ENCODE data around the gene LRP1.

Gene LRP1

DNA sequence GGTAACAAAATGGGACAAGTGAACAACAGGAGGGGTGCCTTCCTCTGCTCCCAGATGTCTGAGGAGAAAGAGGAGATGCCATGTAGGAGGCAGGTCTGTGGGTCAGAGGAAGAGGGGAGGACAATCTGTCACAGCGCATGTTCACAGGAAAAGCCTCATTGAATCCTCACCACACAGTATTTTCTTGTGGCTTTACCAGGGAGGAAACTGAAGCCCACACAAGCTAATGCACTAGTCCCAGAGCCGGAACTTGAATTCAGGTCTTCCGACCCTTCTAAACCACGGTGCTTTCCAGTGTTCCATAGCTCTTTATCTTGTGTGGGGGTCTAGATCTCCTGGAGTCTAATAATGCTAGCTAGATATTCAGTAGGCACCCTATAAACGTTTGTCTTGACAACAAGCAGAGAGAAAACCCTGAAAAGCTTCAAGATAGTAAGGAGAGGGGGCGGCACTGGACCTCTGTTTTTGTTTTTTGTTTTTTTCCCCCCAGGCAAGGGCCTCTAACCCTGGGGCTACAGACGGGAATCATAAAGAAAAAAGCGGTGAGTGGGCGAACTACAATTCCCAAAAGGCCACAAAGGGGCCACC, 100.9 kb downstream of the LRP1 start:
- peak; percentile 55 for DNase-seq

DNA sequence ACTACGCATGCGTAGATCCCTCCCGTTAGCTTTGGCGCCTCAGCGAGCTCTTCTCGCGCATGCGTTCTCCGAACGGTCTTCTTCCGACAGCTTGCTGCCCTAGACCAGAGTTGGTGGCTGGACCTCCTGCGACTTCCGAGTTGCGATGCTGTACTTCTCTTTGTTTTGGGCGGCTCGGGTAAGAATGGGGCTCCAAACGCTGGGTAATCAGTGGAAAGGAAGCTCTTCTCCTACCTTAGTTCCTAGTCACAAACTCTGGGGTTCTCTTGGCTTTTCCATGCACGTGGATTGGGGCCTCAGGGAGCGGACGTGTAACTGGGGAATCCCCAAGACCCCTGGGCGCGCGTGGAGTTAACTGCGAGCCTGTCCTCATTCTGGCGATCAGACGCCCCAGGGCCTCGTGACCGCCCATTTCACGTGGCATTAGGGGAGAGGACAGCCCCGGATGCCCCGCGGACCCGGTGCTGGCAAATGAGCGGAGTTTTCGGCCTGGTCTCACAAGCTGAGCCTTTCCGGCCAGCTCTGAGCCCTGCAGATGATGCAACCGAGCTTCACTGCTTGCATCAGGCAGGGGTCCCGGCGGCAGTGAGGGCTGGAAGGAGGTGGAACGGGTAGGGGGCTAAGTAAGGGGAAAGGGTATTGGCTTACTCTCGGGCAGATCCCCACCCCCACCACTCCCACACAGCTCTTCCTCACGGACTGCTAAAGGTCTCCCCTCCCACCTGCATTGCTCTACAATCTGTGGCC, 101.5 kb downstream of the LRP1 start, which contains the start of gene SHMT2:
SHMT2 (plus strand) TSS at position 78 of the 747 bp plus-strand sequence; CDS start at position 146, 68 bp downstream.
- peak; percentile 95 for DNase-seq

DNA sequence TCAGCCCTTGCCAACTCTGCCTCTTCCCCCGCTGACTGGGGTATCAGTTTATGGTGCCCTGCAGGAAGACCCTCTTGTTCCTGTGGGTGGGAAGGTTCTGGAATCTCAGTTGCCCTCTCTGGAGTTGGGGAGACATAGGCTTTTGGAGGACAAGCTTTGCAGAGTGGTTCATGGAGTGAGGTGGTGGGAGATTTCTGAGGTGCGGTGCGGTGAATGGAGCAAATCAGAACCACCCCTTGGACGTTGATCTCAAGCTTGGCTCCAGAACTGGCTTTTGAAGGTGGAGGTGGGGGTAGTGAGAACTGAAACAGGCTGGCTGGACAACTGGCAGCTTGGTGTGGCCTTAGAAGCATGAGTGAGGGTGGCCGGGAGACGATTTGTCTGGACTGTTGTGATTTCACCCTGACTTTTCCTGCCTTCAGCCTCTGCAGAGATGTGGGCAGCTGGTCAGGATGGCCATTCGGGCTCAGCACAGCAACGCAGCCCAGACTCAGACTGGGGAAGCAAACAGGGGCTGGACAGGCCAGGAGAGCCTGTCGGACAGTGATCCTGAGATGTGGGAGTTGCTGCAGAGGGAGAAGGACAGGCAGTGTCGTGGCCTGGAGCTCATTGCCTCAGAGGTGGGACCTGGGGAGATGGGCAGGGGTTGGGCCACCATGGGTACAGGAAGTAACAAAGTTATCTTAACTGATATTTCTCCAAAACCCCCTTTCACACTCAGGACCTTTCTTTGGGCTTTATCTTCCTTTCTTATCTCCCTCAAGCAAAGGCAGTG, 102.3 kb downstream of the LRP1 start:
- DNase-seq: no peak

- DNase-seq: no peak
These were observed 103.2 kb downstream of the LRP1 start for GRCh38 chr12:57231276-57232021.

DNA sequence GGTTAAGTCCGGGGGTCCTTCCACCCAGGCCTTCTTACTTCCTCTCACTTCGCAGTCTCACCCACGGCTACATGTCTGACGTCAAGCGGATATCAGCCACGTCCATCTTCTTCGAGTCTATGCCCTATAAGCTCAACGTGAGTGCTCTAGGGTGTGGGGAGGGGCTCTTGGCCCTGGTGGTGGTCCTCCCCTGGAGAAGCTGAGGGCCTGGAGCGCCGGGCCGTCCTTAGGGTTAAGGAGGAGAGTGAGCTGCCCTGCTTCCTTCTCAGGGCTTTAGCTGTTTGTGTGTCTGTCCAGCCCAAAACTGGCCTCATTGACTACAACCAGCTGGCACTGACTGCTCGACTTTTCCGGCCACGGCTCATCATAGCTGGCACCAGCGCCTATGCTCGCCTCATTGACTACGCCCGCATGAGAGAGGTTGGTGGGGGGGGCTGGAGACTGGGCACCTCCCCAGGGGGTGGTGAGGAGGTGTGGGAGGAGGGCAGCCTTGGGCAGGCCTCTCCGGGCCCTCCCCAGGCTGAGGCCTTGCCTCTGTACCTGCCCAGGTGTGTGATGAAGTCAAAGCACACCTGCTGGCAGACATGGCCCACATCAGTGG, 104.0 kb downstream of the LRP1 start:
- DNase-seq: no peak

DNA sequence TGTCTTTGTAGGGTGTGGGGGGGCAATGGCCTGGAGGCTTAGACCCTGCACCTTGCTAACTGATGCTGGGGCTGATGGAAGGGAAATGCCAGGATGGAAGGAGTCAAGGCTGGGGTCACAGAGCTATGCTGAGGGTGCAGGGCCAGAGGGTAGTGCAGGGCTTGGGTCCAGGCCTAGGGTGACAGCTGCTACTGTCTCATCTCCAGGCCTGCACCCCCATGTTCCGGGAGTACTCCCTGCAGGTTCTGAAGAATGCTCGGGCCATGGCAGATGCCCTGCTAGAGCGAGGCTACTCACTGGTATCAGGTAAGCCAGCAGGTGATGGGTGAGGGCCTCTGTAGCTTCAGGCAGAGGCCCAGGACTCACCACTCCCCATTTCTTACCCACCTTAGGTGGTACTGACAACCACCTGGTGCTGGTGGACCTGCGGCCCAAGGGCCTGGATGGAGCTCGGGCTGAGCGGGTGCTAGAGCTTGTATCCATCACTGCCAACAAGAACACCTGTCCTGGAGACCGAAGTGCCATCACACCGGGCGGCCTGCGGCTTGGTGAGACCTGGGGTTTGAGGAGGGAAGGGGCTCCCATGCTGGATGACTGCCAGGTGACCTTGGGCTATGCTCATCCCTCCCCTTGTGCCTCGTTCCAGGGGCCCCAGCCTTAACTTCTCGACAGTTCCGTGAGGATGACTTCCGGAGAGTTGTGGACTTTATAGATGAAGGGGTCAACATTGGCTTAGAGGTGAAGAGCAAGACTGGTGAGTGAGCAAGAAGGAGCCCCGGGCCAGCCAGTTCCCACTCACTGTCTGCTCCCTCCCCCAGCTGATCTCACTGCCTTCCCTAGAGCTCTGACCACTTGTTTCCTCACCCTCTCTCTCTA, 105.3 kb downstream of the LRP1 start:
- no peak for DNase-seq

DNA sequence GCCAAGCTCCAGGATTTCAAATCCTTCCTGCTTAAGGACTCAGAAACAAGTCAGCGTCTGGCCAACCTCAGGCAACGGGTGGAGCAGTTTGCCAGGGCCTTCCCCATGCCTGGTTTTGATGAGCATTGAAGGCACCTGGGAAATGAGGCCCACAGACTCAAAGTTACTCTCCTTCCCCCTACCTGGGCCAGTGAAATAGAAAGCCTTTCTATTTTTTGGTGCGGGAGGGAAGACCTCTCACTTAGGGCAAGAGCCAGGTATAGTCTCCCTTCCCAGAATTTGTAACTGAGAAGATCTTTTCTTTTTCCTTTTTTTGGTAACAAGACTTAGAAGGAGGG, 105.9 kb downstream of the LRP1 start:
- DNase-seq: no peak

GRCh38 chr12:57234571-57235016, 106.3 kb downstream of the LRP1 start:
- no peak for DNase-seq

DNA sequence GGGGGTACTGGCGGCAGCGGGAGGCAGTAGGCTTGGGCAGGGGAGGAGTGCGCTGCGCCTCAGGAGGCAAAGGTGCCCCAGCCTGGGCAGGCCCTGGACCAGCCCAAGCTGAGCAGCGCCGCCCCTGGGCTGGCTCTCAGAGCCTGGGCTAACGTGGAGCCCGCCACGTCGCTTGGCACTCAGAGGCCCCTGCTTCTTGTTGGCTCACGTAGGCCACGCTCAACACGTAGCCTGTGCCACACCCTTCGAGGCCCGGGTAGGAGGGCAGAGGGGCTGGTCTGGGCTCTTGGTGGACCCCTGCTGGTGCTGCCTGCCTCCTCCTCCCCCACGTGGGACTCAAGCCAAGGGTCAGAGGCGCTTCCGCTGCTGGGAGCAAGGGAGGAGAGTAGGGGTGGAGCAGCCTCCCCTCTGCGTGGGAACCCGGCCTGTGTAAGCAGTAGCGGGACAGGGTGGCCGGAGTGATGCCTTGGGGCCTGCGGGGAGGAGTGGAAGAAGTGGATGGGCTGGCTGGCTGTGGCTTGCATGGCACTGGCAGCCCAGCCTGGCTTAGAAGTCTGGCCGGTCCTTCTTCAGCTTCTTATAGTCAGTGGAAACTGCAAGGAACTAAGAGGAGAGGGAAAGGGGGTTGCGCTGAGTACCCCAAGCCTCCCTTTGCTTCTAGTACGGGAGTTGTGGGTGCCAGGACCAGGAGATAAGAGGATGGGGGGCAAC, 106.9 kb downstream of the LRP1 start:
- DNase-seq: no peak

- no peak for DNase-seq
These were observed 107.4 kb downstream of the LRP1 start for GRCh38 chr12:57235728-57236131.

GRCh38 chr12:57236201-57236924, 108.1 kb downstream of the LRP1 start:
- DNase-seq: no peak

GRCh38 chr12:57236925-57237595, 108.8 kb downstream of the LRP1 start:
- no peak for DNase-seq

- no peak for DNase-seq
These were observed 109.3 kb downstream of the LRP1 start for GRCh38 chr12:57237596-57237931.

- DNase-seq: peak; percentile 35
These were observed 109.9 kb downstream of the LRP1 start for GRCh38 chr12:57237932-57238853.

- DNase-seq: peak; percentile 89
These were observed 110.7 kb downstream of the LRP1 start for GRCh38 chr12:57238854-57239554.

DNA sequence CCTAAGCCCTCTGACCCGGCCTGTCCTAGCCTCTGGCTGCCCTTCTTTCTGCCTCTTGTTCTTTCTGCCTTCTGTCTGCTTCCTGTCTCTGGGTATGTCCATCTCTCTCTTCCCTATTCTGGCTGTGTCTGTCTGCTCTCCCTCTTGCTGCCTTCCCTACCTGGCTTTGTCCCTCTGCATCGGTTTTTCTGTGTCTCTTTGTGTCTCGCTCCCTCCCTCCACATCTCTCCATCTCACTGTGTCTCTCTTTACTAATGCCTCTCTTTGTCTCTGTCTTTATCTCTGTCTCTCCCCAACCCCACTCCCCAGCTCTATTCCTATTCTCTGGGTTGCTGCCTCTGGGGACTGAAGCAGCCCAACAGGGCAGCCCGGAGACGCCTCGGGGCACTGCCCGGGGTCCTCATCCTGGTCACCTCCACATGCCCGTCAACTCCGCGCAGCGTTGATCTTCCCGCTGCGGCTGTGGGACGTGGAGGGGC, 111.3 kb downstream of the LRP1 start:
- DNase-seq: no peak

GRCh38 chr12:57240066-57240921, 112.0 kb downstream of the LRP1 start:
- peak; percentile 77 for DNase-seq

All from CD4-positive, alpha-beta T cell treated with Interleukin-12 subunit alpha and Interleukin-12 subunit beta, for 1 hour (primary cell).